DMS153 treated with DMSO at 0.1 percent for 48 hours (cell line): ENCODE results near the gene ALOX5AP.

ENCODE experiments used
- DNase-seq: peaks from one replicate; lab custom pipeline; 2025; ENCODE audit not compliant: unreplicated experiment; lab: John Stamatoyannopoulos, UW

Gene ALOX5AP

DNA sequence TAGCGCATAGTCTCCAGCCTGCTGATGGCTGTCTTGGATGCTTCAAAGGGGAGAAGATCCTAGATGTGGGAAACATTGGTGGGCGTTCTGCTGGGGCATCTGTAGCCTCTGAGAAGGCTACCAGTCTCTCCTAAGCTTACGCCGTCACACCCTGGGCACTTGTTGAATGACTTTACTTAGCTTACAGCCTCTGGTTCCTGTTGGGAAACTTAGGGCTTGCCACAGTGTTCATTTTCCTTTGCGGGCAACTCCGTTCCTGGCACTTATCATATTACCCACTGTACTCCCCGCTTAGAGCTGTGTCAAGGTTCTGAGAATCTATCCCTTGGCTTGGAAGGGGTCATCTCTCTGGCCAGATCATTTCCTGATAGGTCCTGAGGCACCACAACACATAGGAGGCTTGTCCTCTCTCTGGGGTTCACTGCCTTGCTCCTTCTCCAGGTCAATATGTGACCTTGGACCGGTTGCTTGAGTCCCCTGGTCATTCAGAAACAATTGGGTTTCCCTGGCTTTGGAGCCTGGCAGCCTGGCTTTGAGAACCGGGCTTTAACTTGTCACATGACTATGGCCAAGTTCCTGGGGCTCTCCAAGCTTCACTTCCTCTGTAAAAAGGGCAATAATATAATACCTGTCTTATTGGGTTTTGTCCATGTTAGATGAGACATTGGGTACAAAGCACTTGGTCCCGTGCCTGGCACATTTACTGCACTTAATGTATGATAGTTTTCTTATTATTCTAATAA, 20.5 kb upstream of the ALOX5AP start:
- DNase-seq, result no peak

DNA sequence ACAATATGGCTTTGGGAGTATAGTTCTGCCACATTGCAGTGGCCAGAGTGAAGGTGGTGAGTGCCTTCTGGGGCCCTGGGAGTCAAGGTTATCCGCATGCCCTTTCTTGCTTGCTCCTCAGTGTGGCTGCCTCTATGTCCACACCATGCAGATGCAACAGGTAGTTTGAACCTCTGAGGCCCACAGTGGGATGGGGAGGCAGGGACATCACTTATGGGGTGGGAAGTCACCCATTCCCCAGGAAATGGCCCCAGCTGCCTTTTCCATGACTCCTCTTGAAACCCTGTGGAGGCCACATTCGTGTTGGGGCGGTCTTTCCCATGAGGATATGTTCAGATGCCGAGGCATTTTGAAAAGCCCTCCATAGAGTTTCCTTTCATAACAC, 20.0 kb upstream of the ALOX5AP start:
- DNase-seq, result no peak

DNA sequence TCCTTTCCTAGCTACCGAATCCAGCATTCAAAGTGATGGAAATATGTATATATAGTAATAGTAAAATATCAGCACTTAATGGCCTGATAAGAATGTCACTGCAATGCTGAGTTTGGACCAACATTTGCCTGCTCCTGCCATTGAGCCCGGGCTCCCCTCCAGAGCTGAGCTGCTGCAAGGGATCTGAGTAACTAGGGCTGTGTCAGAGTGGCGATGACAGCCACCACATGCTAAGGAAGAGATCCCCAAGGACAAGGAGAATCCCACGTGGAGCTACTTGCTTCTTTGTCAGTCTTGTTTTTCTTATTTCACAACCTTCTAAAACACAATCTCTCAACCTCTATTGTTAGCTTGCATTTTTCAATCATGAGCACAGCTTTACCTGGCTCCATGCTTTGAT, 19.5 kb upstream of the ALOX5AP start:
- no peak for DNase-seq

DNA sequence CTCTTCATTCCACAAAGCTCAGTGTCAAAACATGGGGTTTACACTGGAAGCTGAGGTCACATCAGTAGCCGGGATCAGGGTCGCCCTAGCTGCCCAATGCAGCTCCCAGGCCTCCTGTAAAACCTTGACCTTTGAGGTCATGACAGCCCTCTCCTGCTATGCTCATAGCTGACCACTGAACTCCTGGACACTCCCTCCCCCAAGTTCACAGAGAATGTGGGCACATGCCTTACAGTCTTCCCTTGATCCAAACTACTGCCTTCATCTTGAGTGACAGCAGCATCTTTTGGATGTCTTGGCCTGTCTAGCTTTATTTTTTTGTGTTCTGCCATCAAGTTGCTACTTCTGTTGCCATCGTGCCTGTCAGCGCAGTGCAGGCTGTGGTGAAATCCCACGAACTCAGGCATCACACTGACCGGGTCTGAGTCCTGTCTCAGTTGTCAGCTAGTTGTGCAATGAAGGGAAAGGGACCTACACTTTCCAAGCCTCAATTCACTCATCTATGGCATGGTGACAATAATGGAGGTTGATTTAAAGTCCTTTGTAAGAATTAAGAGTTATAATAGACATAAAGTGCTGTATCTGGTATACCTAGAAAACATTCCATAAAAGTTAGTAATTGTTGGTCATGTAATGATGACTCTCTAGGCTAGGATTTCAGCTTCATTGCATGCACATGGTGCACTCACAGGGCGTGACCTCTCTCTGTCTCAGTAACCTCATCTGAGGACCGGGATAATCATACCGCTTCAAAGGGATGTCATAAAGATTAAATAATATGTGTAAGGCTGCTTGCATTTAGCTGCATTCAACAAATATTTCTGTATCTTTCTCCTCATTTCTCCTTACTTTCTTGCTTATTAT, 16.4 kb upstream of the ALOX5AP start:
- DNase-seq, result no peak

DNA sequence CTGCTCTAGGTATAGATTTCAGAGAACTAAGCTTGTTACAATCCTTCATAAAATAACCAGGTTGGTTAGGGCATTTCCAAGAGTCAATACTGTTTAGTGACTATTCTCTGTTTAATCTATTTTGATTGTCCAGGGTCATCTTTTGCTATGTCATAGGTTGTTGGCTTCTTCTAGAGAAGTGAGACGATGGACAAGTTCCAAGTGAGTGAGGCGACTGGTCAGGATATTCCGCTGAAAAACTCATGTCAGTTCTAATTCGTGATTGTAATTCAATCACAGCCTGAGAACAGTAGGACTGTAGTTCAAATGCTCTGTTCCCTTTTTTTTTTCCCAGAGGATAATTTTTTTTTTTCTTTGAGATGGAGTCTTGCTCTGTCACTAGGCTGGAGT, 15.8 kb upstream of the ALOX5AP start:
- no peak for DNase-seq

DNA sequence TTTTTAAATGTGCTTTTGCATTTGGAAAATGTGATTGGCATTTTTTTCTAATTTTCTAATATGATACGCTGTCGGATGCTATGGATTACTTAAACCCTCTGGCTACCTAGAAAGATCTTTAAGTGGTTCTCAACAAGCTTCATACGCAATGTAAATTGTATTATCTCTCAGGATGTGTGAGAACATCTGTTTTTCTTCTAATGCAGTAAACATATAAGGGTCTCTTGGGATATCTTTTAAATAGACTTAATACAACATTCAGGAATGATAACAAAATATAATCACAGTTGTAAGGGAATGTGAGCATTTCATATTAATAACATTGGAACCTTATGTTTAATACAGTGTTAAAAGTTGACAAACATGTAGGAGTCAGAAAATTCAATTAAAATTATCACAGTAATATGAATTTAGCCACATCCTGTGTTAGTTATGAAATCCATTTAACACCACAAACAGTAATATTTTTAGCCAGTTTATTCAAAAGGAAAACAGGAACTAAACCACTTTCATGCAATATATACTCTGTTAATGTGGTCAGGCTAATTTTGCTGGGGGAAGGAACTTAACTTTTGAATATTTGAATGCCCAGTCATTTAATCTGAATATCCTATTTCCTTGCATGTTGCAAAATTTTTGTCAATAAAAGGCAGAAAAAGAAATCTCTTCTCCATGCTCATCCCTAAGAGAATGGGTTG, 15.0 kb upstream of the ALOX5AP start:
- no peak for DNase-seq

DNA sequence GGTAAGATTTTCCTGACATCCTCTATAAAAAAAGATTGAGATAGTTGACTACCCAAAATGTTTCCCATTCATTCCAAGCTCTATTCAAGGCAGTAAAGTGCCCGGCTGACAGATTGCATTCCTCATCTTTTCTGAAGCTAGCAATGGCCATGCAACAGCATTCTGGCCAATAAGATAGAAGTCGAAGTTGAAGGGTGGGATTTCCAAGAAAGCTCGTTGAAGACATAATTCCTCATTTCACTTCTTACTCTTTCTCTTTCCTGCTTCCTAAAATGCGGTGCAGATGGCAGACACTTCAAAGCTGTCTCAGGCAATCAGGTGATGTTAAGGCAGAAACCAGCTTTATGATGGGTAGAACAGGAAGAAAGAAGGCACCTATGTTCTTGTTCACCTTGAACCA, 13.4 kb upstream of the ALOX5AP start:
- DNase-seq, result no peak

DNA sequence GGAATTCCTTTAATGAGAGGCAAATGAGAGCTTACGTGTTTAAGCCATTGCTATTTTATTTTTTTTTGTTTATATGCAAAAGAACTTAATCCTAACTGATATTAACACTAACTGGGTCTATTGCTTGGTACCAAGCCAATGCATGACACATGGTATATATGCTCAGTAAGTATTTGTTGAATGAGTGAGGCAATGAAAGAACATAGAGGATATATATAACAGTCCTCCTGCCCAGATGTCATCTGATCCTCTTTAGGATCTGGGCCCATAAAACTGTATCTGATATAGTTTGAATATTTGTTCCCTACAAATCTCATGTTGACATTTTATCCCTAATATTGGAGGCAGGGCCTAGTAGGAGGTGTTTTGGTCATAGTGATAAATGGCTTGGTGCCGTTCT, 13.0 kb upstream of the ALOX5AP start:
- no peak for DNase-seq

DNA sequence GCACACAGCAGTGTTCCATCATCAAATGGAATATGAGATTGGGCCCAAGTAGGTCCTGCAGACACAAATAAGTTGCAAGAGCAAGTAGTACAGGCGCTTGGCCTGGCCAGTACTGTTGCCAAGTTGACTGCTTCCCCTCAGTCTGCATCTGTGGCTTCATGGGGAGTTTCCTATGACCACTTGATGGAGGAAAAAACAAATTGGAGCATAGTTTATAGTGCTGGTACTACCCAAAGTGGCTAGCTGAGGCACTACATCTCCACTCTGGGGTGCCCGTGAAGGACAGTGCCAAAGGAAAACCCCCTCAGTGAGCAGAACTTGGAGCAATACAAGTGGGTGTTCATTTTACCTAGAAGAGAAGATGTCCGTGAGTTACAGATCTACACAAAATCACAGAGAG, 10.6 kb upstream of the ALOX5AP start:
- DNase-seq, result no peak

DNA sequence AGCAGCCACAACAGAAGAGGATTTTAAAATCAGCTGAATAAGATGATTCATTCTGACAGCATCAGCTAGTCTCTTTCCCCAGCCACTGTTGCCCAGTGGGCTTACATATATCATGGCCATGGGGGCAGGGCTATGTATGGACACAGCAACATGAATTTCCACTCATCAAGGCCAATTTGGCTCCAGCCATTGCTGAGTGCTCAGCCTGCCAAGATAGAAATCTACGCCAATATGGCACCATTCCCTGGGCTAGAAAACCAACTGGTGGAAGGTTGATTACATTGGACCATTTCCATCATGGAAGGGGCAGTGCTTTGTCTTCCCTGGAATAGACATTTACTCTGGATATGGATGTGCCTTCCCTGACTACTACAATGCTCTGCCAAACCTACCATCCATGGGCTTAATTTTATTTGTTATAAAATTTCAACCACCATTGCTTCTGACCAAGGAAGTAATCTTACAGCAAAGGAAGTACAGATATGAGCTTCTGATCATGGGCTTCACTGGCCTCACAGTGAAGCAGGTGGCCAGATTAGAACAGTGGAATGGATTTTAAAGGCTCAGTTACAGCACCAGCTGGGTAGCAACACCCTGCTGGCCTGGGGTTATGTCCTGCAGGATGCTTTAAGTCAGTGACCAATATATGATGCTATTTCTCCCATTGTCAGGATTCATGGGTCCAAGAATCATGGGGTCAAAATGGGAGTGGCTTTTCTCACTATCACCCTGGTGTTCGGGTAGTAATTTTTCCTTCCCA, 9.8 kb upstream of the ALOX5AP start:
- DNase-seq, result no peak

DNA sequence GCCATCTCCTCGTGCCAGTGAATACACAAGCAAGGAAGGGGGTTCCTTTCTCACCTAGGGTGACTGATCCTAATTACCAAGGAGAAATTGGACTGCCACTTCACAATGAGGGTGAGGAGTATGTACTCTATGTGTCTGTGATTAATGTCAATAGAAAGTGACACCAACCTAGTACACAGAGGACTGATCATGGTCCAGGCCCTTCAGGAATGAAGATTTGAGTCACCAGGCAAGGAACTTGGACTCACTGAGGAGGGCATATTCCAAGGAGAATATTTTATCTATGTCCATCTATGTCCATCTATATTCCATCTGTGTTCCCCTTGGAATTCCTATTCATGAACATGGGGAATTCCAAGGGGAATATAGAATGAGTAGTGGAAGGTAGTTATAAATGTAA, 9.2 kb upstream of the ALOX5AP start:
- DNase-seq, result no peak

DNA sequence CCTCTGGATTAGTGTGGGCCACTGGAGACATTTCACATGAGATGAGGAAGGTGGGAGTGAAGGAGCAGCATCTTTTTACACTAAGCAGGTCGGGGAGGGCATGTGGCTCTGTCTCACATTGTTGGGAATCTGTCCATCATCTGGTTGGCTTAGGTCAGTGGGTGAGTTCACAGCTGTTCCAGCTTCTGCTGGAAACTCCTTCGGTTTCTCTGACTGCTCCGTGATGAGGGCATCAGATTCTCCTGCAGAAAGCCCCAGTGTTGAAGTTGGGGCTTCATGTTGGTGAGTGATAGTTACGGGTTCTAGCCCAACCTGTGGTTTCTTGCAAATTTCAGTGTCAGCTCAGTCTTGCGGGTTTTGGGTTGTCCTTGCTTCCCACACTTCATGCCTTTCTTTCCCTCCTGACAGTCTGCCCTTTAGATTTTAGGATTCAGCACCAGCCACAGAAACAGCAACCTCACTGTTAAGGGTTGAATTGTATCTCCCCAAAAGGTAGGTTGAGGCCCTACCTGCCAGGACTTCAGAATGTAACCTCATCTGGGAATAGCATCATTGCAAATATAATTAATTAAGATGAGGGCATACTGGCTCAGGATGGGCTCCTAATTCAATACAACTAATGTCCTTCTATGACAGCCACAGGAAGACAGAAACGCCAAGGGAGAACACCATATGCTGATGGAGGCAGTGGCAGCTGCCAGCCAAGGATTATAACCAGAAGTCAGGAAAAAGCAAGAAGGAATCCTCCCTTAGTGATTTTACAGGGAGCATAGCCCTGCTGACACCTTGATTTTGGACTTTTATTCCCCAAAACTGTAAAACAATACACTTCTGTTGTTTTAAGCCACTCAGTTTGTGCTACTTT, 7.6 kb upstream of the ALOX5AP start:
- no peak for DNase-seq

DNA sequence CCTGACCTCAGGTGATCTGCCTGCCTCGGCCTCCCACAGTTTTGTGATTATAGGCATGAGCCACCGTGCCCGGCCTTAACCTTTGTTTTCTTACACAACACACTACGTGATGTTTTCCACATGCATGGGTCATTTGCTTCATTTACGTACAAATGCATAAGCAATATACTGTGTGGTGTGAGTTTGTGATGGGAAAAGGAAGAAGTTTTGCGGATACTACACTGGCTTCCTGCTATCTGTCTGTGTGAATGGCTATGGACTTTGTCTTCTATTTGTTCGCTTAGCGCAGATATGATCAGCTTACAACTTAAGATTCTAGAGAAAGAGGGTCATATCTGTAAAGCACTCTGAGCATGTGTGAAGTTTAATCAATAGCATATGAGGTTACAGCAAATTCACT, 5.5 kb upstream of the ALOX5AP start:
- no peak for DNase-seq

DNA sequence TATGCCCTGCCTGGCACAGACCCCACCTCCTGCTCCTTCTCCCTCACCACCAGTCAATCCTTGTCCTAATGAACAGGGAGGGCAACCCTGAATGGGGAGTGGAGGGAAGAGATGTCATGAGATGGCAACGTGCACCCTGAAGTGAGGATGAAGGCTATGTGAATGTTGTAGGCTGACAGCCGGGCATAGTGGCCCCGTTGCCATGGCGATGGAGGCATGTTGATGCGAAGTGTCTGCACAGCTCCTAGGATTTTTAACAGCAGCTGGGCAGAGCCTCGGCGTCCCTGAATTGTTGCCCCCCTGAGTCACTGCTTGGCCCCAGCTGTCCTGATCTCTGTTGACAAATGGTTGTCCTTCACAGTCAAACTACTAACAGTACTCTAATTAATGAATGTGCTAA, 4.8 kb upstream of the ALOX5AP start:
- DNase-seq, result no peak

DNA sequence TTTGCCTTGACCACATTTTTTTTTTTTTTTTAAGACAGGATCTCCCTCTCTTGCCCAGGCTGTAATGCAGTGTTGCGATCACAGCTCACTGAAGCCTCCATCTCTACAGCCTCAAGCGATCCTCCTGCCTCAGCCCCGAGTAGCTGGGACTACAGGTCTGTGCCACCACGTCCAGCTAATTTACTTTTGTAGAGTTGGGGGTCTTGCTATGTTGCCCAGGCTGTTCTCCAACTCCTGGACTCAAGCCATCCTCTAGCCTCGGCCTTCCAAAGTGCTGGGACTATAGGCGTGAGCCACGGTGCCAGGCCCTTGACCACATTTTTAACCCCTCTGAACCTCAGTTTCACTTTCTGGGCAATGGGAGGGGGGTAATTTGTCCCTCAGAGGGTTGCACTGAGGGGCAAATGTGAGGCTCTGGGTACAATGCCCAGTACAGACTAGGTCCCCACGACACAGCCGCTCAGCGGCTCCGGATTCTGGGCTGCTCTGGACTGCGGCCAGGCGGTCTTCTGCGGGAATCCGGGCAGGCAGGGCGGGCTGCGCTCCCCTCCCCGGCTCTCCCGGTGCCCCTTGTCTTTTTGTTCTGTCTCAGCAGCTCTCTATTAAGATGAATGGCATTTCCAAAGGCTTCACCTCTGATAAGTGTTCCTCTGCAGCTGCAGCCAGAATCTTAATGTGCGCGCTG, 3.8 kb upstream of the ALOX5AP start:
- DNase-seq, result no peak

DNA sequence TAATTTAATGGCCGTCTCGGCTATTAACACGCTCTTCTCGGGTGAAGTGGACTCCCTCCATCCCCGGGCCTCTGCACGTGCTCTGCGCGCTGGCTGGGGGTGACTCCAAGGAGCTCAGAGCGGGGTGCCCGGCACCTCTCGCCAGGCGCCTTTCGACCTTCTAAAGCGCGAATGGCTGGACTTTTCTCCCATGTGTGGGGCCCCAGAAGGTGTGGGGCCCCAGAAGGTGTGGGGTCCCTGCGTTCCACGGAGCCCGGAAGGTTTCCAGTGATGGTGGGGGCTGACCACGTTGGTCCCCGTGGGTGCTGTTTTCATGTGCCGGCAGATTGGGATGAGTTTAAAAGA, 3.3 kb upstream of the ALOX5AP start:
- no peak for DNase-seq

DNA sequence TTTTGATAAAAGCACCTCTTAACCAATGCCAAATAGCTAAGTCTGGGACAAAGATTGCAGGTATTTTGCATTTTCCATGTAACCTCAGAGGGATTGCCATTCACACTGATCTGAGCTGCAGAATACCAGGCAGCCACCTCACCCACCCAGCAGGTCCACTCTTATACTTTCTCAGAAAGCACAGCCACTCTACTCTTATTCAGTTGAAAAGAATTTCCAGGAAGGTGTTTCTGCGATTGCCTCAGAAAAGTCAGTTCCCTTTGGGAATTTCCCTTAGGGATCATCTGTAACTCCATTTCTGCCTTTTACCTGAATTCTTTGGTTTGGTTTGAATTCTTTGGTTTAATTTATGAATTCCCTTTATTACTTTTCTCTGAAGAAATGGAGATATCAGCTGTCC, 904 bp upstream of the ALOX5AP start:
- no peak for DNase-seq

DNA sequence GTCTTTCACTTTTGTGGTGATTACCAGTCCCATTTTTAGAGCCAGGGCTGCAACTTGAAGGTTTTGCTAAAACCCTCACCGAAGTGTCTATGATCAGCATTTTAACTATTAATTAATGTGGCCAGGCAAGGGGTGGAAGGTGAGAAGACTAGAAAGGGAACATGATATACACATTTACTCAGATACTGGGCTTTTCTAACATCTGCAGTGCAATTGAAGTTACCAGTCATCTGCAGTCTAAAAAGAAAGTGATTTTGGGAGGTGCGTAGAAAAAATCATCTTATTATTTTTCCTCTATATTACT, 481 bp downstream of the ALOX5AP start:
- no peak for DNase-seq

DNA sequence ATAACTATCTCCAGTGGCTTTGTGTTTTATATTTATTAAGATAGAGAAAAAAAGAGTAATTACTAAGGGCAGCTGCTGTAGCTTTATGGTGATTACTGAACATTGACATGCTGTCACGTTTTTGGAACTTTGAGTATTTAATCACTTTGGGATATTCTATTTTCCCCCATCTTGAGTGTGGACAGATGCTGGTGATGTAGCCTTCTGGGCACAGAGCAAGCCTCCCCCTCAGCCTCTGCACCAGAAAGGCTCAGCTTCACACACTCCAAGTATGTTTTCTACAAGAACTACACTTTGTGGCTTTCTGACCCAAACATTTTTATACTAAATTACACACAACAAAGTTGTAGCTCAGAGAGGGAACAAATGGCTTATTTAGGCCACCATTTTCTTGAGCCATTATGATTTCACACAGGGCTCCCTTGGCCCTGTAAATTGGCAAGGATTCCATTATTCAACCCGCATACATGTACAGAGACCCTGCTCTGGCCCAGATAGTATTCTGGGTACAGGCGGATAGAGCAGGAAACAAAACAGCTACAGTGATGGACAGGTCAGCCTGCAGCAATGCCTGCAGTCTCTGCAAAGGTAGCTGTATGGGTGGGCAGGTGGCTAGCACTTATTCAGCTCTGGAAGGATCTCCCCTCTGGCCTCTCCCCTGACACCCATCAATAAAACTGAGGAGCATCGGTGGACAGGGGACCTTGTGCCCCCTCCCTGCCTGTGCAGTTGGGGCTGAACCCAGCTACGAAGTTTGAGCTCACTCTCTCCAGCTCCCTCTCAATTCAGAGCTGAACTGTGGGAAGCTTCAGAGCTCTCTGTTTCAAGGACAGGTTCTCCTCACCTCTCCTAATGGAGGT, 1.3 kb downstream of the ALOX5AP start:
- no peak for DNase-seq
